Superior temporal gyrus (tissue), 1 donor: ENCODE results near the gene DRC1.

Source experiments
- DNase-seq: peaks from one replicate; pipeline ENCODE4 v3.0.0-alpha.2; 2016; ENCODE audit errors: extremely low spot score

Gene DRC1

DNA sequence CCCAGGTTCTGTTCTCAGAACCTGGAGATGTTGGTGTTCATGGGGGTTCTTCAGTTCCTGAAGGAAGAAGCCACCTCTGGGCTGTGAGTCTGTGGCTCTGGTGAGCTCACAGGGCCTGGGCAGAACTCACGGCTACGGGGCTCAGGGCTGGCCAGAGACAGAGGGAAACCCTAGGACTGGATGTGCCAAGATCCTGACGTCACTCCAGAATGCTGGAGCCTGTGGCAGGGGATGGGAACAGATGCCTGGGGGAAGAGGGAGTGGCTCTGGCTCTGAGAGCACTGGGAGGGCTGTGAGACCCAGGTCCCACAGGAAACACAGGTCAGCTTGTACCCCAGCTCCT is 76.2 kb downstream of the DRC1 start, which contains the start of gene OTOF:
Gene OTOF, minus strand, starts transcription at position 214 of the 343 bp plus-strand sequence.
- DNase-seq = no peak

DNA sequence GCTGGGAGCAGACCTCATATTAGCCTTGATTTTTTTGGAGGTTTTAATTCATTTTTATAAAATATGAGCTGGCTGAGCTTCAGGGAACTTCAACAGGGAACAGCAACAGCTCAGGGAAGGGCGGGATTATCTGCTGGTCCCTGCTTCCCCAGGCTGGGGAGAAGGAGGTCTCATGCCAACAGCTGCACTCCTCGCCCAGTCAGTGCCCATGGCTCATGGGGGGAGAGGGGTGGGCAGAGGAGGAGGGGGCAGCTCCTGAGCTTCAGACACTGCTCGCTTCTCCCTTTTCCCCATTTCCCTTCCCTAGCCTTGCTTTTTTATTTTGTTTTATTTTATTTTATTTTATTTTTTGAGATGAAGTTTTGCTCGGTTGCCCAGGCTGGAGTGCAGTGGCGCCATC is 76.6 kb downstream of the DRC1 start:
- no peak for DNase-seq

DNA sequence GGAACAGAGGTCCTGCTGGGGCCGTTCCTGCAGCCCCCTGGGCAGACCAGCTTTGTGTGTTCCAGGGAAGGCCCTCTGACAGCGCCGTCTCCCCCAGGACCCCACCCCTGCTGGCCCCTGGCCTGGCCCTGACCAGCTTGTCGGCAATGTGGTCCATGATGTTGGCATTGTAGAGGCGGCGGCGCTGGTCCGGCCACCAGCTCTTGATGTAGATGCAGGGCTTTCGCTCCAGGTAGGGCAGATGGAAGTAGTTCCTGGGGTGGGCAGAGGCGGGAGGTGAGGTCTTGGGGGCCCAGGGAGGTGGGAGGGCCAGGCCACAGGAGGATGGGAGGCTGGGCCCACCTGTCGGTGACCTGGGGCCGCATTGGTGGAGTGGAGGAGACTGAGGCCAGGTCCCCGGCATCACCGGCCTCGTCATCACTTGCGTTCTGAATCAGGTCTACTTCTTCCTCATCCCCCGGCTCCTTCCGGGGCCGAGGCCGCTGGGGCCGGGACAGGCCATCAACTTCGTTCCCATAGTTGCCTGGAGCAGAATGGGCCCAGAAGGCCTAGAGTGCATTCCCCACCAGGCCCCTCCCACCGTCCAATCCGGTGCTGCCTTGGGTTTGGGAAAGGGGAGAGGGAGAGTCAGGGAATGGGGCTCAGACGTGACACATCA is 77.5 kb downstream of the DRC1 start:
- no peak for DNase-seq

DNA sequence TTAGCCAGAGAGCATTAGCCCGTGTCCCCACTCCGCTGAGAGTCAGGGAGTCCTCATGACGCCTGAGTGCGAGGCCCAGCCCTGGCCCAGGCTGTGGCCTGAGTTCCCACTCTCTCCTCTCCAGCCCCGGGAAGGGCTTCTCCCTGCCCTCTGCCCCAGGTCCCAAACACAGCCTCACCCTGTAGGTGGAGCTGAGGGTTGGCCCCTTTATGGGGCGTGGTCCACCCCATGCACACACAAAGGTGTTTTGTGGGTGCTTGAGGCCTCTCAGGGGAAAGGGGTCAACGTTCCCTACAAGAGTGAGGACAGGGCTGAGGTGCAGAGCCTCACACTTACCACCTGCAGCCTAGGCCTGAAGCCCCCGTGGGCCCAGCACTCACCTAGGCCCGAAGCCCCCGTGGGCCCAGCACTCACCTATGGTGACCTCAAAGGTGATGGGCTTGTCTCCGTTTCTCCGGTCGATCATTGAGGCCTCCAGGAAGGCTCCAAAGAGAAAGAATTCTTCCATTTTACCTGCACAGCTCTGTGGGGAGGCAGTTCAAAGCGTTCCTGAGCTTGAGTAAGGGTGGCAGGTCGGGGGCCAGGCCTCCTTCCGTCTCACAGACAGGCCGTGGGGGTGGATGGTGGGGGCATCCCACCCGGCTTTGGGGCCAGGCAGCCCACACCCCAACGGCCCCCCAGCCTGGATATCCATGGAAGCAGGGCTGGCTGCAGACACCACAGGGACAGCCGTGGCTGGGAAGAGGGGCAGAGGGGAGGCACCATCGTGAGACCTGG is 78.3 kb downstream of the DRC1 start:
- DNase-seq = no peak

DNA sequence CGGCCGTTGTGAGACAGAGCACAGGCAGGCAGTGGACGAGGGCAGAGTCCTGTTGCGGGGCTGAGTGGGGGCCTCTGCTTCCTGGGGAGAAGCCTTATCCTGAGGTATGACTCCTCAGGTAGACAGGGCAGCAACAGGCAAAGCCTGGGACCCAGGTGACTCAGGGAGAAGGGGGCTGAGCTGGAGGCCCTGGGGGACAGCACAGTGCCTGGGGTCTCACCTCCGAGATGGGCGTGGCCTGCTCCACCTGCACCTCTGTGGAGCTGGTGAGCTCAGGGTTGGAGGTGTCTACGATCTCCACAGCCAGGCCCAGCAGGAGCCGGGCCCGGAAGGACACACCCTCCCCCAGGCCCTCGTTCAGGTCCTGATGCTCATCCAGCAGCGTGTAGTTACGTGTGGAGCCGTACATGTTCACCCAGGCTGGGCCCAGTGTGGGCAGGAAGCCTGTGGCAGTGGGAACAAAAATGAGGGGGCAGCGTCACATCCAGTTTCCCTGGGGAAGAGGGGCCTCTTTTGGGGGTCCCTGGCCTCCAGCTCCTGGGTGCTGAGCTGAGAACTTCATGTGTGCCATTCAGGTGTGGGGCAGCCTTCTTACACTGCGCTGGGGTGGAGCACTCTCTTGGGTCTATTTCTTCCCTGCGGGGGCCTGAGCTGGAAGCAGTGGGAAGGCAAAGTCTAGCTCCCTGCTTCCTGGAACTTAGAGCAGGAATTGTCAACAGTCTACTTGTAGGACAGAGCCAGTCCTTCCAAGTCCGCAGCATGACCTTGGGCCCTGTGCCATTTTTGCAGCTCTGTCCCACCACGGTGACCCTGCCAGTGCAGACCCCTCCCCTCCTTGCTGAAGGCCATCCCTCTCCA is 79.1 kb downstream of the DRC1 start:
- DNase-seq = no peak

DNA sequence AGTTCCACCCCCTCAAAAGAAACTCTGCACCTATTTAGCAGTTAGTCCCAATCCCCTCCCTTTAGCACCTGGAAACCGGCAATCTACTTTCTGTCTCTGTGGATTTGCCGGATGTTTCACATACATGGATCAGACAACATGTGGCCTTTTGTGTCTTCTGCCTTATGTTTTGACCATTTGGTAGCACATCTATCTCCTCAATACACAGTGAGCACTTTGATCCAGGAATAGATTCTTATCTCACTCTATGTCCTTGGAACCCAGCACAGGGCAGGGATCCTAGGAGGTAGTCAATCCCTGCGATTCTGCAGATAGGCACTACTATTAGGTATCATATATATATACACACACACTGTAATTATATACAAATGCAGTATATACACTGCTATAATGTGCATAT is 80.0 kb downstream of the DRC1 start:
- no peak for DNase-seq

DNA sequence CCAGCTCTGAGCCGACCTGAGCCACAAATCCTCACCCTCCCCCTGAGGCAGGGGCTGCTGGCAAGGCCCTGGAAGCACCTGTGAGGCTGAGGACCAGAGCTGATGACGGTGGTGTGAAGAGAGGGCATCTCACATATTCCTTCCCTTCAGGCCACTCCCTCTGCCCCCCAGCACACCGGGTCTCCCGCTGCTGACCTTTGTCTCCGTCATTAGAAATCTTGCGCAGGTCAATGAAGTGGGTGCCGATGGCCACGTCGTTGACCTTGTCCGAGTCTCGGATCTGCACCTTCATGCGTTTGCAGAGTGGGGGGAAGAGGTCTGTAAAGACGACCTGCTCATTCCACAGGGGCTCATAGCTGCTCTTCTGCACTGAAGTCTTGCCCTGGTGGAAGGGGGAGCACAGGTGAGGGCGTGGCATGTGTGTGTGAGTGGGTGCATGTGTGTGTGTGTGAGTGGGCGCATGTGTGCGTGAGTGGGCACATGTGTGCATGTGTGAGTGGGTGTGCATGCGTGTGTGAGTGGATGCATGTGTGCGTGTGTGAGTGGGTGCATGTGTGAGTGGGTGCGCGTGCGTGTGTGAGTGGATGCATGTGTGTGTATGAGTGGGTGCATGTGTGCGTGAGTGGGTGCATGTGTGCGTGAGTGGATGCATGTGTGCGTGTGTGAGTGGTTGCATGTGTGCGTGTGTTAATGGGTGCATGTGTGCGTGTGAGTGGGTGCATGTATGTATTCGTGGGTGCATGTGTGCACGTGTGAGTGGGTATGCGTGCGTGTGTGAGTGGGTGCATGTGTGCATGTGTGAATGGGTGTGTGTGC is 80.7 kb downstream of the DRC1 start:
- DNase-seq = no peak

DNA sequence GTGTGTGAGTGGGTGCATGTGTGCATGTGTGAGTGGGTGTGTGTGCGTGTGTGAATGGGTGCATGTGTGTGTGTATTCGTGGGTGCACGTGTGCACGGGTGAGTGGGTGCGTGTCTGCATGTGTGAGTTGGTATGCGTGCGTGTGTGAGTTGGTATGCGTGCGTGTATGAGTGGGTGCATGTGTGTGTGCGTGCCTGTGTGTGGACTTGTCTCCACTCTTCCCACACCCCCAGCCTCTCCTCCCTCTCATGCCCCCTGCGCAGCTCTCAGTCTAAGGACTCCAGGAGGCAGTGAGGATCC is 81.3 kb downstream of the DRC1 start:
- no peak for DNase-seq

DNA sequence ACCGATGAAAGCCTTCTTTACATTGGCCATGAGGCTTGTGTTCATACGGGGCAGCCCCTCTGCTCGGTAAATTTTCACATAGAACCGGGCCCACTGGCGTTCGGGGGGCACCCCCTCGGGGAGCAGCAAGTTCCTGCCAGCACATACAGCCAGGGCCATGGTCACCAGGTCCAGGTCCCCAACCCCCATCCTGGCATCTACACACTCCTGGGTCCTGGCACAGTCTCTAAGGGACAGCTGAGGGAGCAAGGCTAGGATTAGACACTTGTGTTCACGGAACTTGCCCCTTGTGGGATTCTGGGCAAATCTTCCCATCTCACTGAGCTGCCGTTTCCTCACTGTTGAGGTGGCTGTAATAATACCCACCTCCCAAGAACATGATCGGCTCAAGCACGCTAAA is 81.8 kb downstream of the DRC1 start:
- no peak for DNase-seq

DNA sequence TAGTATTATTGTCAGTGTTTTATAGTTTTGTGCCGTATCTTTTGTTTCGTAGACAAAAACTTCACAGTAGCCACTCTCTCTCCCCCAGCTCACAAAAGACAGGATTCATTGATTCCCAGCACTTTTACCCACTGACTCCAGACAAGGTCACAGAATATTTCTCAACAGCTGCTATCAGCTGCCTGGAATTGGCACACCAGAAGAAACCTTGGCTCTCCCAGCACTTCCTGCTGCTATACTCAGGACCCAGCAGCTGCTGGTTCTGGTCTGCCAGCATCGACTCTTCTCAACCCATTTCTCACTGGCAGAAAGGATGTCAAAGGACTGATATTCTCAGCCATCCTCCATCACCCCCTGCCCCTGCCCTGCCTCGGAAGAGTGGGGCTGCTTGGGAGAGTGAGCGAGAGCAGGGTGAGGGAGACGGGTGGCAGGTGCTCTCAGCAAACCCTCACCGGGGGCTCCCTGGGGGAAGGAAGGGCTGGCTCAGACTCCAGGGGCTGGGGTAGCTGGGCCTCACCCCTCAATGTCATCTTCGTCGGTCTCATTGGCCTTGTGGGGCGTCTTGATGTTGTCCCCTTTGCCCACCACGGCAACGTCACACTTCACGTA is 82.3 kb downstream of the DRC1 start:
- DNase-seq = no peak

DNA sequence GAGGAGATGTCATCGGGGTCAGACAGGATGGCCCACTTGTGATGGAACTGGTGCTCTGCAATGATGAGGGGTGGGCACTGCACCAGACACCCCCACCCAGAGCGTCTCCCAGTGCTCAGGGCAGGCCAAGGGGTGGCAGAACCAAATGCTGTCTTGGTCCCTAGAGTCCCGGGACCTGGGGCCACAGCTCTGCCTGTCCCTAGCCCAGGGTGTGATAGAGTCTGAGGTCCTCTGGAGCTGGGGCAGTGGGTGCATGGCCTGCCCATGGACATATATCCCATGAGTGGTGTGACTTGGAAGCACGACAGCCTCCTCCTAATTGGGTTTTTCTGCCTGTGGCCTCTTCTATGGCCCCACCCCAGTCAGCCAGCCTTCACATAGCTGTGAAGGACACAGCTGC is 82.9 kb downstream of the DRC1 start:
- DNase-seq = no peak

DNA sequence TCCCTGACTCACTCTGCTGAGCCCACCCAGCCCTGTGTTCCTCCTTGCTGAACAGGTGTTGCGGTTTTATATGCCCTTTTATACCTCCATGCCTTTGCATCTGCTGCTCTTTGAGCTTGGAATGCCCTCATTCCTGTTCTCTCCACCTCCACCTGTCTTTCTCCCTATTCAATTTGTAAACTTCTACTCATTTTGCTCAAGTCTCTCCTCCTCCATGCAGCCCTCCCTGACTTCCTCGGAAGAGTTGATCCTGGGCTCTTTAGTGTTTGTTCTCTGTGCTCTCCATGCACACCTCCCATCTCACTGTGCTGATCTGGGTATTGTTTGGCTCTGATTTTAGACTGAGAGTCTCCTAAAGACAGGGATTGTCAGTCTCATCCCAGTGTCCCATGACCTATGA is 83.4 kb downstream of the DRC1 start:
- no peak for DNase-seq

DNA sequence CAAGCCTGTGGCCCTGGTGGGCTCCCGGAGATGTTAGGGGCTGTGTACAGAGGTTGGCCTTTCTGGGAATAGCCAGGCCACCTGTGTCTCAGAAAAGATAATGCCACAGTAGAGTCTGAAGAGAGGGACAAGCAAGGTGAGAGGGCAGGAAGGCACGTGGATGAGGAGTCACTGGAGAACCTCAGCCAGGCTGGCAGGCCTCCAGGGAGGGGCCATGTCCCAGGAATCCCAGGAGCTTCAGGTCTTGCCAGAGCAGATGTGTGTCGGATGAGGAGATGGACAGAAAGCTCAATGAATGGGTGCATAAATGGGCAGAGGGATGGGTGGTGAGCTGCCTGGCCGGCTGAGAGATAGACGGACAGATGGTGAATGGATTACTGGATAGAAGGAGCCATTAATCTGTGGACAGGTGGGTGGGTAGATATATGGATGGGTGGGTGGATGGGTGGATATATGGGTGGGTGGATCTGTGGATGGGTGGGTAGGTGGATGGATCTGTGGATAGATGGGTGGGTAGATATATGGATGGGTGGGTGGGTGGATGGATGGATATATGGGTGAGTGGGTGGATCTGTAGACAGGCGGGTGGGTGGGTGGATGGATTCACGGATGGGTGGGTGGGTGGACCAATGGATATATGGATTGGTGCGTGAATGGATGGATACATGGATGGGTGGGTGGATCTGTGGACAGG is 84.2 kb downstream of the DRC1 start:
- no peak for DNase-seq

DNA sequence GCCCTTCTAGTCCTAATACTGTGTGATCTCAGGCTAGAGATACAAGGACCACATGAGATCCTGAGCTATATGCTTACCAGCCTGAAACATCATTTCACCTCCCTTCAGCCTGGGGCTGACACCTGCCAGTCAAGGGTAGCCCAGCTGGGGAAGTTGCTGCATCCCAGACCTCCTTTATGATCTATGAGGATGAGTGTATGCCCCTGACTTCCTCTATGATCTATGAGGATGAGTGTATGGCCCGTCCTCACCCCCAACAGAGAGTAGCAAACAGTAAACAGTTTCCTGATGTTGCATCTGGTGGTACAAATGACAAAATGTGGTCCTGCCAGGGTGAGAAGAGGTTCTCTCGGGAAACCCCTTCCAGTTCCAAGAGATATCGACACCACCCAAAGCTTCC is 85.1 kb downstream of the DRC1 start:
- no peak for DNase-seq

DNA sequence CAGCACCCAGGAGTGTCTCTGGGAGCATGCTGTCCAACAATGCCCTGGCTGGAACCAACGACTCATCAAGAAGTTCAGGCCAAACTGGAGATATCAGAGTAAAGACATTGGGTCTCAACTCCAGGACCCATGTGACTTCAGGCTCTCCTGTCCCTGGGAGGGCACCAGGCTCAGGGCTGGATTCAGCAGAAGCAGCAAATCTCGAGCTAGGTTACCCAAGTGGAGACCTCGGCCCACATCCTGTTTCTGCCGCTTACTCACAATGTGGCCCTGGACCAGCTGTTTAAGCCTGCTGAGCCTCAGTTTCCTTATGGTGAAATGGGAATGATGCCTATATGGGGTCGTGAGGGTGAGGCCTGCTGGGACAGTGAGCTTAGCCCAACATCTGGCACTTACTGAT is 85.5 kb downstream of the DRC1 start:
- DNase-seq = no peak

DNA sequence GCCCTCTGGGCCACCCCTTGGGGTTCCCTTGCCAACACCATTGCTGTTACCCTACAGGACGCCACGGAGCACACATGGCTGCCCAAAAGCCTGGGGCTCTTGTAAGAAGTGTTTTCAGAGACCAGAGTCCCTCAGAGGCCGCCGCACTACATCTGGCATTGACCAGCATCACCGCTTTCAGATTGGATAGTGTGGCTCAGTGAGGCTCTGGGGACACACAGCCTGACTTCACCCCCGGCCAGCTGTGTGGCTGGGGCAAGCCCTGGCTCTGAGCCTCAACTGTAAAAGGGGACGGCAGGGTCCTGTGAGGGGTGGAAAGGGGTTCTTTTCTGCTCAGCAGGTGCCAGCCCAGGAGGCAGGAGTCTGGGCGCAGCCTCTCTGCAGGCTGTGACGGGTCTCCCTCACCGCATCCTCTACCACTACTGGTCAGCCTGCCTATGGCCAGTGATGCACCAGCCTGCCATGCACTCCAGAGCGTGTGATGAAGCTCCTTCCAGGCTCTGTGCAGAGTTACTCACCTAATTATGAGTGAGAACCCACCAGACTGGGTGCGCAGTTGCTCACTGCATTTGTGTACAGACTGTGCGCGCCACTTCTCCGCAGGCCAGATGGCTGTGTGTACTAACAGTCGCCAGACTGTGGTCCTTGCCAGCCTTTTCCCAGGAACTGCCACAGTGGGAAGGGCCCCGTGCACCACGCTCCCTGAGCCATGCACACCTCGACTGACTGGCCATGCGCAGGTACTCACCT is 86.9 kb downstream of the DRC1 start:
- DNase-seq = no peak

DNA sequence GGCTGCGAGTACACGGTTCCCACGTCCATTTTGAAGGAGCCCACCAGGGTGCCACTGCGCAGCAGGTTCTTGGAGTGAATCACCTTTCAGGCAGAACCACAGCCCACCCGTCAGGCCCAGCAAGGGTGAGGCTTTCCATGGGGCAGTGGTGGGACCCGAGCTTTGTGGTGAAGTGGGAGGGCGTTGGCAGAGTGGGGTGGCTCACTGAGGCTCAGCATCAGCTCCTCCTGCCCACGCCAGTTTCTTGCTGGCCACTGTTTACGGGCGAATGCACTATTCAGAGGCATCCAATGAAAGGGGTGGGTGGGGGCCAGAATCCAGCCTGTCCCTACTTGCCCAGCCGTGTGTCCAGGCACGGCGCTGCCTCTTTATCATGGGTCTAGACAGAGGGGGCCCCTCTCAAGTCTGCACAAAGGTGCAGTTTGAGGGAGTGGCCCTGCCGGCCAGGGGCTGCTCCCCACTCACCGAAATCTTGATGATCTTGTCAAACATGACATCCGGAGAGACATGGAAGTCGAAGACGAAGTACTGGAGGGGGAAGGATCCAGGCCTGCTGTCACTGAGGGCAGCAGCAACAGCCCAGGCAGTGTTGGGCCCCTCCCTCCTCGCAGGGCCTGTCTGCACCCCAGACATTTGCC is 87.6 kb downstream of the DRC1 start:
- no peak for DNase-seq

DNA sequence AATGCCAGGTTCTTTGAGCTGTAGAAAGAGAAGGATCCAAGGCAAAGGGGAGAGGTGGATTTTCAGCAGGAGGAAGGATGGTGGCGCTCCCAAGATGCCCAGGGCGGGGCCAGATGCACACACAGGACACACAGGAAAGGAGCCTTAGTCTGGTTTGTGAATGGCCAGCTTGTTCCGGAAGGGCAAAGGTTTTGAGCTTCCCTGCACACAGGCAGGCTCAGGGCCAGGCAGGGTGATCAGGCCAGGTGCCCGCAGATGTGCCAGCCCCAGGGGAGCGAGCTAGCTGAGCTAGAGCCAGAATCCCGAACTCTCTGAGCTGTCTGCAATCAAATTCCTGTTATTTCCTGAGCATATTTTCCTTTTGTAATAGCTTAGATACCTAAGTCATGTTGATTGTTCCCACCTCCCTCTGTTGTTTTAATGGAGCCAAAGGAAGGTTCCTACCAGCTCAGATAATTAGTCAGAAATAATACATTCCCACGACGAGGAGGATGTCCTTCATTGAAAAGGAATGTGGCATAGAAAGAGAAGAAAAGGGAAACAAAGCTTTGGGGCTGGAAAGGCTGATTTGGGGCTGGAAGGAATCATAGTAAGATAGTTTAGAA is 89.9 kb downstream of the DRC1 start:
- DNase-seq = no peak

DNA sequence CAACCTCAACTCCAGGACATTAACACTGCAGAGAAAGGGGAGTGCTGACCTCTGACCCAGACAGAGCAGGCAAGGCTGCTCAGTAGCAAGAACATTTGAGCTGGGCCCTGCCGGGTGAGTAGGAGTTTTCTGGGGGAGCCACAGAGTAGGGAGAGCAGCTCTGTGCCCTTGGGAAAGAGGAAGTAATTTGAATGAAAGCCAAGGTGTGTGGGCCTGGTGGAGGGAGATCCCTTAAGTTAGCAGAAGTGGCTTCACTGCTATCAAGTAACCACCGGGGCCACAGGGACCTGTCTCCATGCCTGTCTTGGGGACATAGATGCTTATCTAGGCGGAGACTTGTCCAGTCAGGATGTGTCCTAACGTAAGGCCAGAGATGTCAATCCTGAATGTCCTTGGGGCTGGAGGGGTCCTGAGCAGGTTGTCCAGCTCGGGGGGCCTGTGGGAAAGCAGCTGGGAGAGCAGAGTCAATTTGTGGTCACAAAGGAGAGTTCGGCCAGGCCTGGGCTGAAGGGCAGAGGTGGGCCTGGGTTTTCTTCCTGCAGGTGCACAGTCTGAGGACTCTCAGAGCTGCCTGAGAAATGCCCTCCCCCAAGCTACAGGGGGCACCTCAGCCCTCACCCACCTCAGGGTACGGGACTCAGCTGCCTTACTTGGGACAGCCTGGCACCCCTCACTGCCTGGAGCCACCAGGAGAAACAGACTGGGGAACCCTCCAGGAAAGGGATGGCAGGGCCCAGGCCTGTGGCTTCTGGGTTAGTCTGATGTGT is 91.2 kb downstream of the DRC1 start:
- DNase-seq = no peak
